Upper lobe of left lung (tissue), 6 donors: ENCODE measurements around the gene ALCAM. TPM values are rescaled to one million over a fixed set of nuclear protein-coding genes. Genes with fewer than 3 reads are reported as not detected.
A peak's percentile ranks its signal among the peaks of the same experiment; 100 is the strongest.

ENCODE experiments used
- ATAC-seq, 2 donors: fragments of 200-7000 bp; cut with Tn5 transposase; one replicate each; pipeline ENCODE4 v1.9.1; 2022; ENCODE audit warnings: mild to moderate bottlenecking in 2 of 2, moderate library complexity in 2 of 2; ENCODE audit not compliant: low FRiP score in 2 of 2
- DNase-seq, 2 donors: peaks; one replicate each; pipeline ENCODE4 v3.0.0-alpha.2; 2019 to 2020
- H3K27ac ChIP-seq, 4 donors: fragments of 200-600 bp; sonication (generic); one replicate each; pipeline ENCODE4 v1.5.1; 2016 to 2019
- H3K27me3 ChIP-seq, 4 donors: fragments of 200-600 bp; sonication (generic); one replicate each; pipeline ENCODE4 v1.5.1; 2017 to 2019
- H3K36me3 ChIP-seq, 4 donors: fragments of 200-600 bp; sonication (generic); one replicate each; pipeline ENCODE4 v1.5.1; 2016 to 2019
- H3K4me1 ChIP-seq, 4 donors: fragments of 200-600 bp; sonication (generic); one replicate each; pipeline ENCODE4 v1.5.1; 2018 to 2019
- H3K4me3 ChIP-seq, 4 donors: fragments of 200-600 bp; sonication (generic); one replicate each; pipeline ENCODE4 v1.5.1; 2017 to 2019; ENCODE audit warnings: mild to moderate bottlenecking in 2 of 4, moderate library complexity in 1 of 4
- H3K9me3 ChIP-seq, 4 donors: fragments of 200-600 bp; sonication (generic); one replicate each; pipeline ENCODE4 v1.5.1; 2018 to 2019
- CTCF ChIP-seq, 6 experiments: fragments of 450-650 bp in 4 of 6; fragments of 200-600 bp in 2 of 6; sonication (generic) in 2 of 6; IDR thresholded peaks; one replicate each; pipeline ENCODE4 v1.5.1; 2016 to 2019; ENCODE audit warnings: antibody characterized with exemption in 6 of 6
- EP300 ChIP-seq, 4 donors: sonication (generic); formaldehyde crosslinking; IDR thresholded peaks; one replicate each; pipeline ENCODE4 v1.5.1; 2017; ENCODE audit warnings: antibody characterized with exemption in 4 of 4, control low read depth in 2 of 4
- POLR2A ChIP-seq, 4 donors: fragments of 450-650 bp; IDR thresholded peaks; one replicate each; pipeline ENCODE4 v1.5.1; 2016 to 2017; ENCODE audit warnings: antibody characterized with exemption in 4 of 4, mild to moderate bottlenecking in 2 of 4
- POLR2AphosphoS5 ChIP-seq, 2 donors: sonication (generic); formaldehyde crosslinking; IDR thresholded peaks; one replicate each; pipeline ENCODE4 v1.5.1; 2017; ENCODE audit warnings: antibody characterized with exemption in 2 of 2
- WGBS, 2 donors: methylation state at CpG; one replicate each; pipeline ENCODE4 v1.1.5; 2017 to 2018; 5-methylcytosine and 5-hydroxymethylcytosine counted together
- total RNA-seq, 6 donors: library from RNA; depleted of rRNA in 4 of 6; stranded (reverse); fragments of >200 nt in 4 of 6; gene quantifications; one replicate each; pipeline versions ENCODE4 v1.1.0 to v1.2.1, GENCODE V29; 2016 to 2021
- donor health status: DM: no; HTN: no; CAD: no; lungs with moderate emphysema.
- donor health status: DM: no; HTN: yes; CAD: no; lungs with severe emphysema.

ALCAM gene
- total RNA-seq: 100 to 1,000 TPM; 129 to 390 (median 186) TPM

GRCh38 chr3:105366326-105367062 lies at the start of gene ALCAM:
Gene ALCAM (plus strand): TSS chr3:105366909.
- Histone ChIP-seq H3K27ac (peak within 1 kb of the TSS; percentile 86 to 91 (median 89)), H3K4me1 (peaks cover 0 to 40% (median 11%) of the 10 kb centered on the region in 4 donors), H3K9me3 (no peaks in the 10 kb centered on the region), H3K27me3 (no peaks in the 10 kb centered on the region), H3K36me3 (no peaks in the 10 kb centered on the region), H3K4me3 (peak within 1 kb of the TSS; percentile 56 to 69 (median 64))
- peak; percentile 92 to 97 for ATAC-seq
- peak; percentile 26 to 94 (median 66) for TF ChIP-seq CTCF (IDR thresholded peaks at IDR 0.05)
- TF ChIP-seq POLR2A (IDR thresholded peaks at IDR 0.05): peak in 3 of 4 donors; percentile 83 to 93 (median 87)
- TF ChIP-seq EP300 (IDR thresholded peaks at IDR 0.05): peak in 1 of 4 donors; percentile 2
- peak in 1 of 2 donors; percentile 80 for TF ChIP-seq POLR2AphosphoS5 (IDR thresholded peaks at IDR 0.05)
- peak; percentile 97 to 99 for DNase-seq
- WGBS, 2 donors: 1% methylated on average over 17 to 46 of the region's 48 CpGs

- no peak for TF ChIP-seq POLR2AphosphoS5 (IDR thresholded peaks at IDR 0.05)
- TF ChIP-seq EP300 (IDR thresholded peaks at IDR 0.05): no peak
- no peak for TF ChIP-seq CTCF (IDR thresholded peaks at IDR 0.05)
- TF ChIP-seq POLR2A (IDR thresholded peaks at IDR 0.05): no peak
- no peak overlapping the region for H3K27ac ChIP-seq
- H3K4me3 ChIP-seq: no peak overlapping the region
- ATAC-seq (peak in 1 of 2 donors; percentile 28), DNase-seq (no peak)
- H3K27me3 ChIP-seq: no peaks in the 10 kb centered on the region
- no peaks in the 10 kb centered on the region for H3K4me1 ChIP-seq
- H3K36me3 ChIP-seq: no peaks in the 10 kb centered on the region
- 43 to 61% methylated on average over 1 of the region's 1 CpG for WGBS, 2 donors
- H3K9me3 ChIP-seq: no peaks in the 10 kb centered on the region
Observed at GRCh38 chr3:105317841-105318240, 48.9 kb upstream of the ALCAM start.

GRCh38 chr3:105322570-105323273 lies 44.0 kb upstream of the ALCAM start:
- Histone ChIP-seq H3K27ac (no peak overlapping the region), H3K36me3 (no peaks in the 10 kb centered on the region), H3K4me1 (no peaks in the 10 kb centered on the region), H3K27me3 (no peaks in the 10 kb centered on the region), H3K9me3 (no peaks in the 10 kb centered on the region), H3K4me3 (no peak overlapping the region)
- 88 to 91% methylated on average over 3 of the region's 3 CpGs for WGBS, 2 donors
- DNase-seq (no peak), ATAC-seq (no peak)
- TF ChIP-seq CTCF (IDR thresholded peaks at IDR 0.05) (no peak), POLR2A (IDR thresholded peaks at IDR 0.05) (no peak), EP300 (IDR thresholded peaks at IDR 0.05) (no peak)

GRCh38 chr3:105323274-105323599 lies 43.5 kb upstream of the ALCAM start:
- H3K27me3 ChIP-seq: no peaks in the 10 kb centered on the region
- H3K9me3 ChIP-seq: no peaks in the 10 kb centered on the region
- H3K27ac ChIP-seq: no peak overlapping the region
- no peaks in the 10 kb centered on the region for H3K4me1 ChIP-seq
- 70 to 92% methylated on average over 2 of the region's 2 CpGs for WGBS, 2 donors
- ATAC-seq (no peak), DNase-seq (no peak)
- TF ChIP-seq POLR2AphosphoS5 (IDR thresholded peaks at IDR 0.05) (no peak), CTCF (IDR thresholded peaks at IDR 0.05) (no peak), EP300 (IDR thresholded peaks at IDR 0.05) (no peak), POLR2A (IDR thresholded peaks at IDR 0.05) (no peak)
- no peak overlapping the region for H3K4me3 ChIP-seq
- no peaks in the 10 kb centered on the region for H3K36me3 ChIP-seq
